Glutamatergic neuron (in vitro differentiated cells): ENCODE results near the gene FBXL20. TPM values are rescaled to one million over a fixed set of nuclear protein-coding genes. Genes with fewer than 3 reads are reported as not detected.

Experiments
- DNase-seq: peaks from one replicate; pipeline ENCODE4 v3.0.0; 2022
- H3K27ac Mint-ChIP-seq: one replicate; pipeline ENCODE4 v1.8.0; 2020; ENCODE audit warnings: mild to moderate bottlenecking, mixed read lengths, inconsistent platforms; ENCODE audit not compliant: unreplicated experiment
- H3K27me3 Mint-ChIP-seq: one replicate; pipeline ENCODE4 v1.8.0; 2020; ENCODE audit warnings: mild to moderate bottlenecking, moderate library complexity, mixed read lengths, inconsistent platforms; ENCODE audit not compliant: unreplicated experiment
- H3K36me3 Mint-ChIP-seq: one replicate; pipeline ENCODE4 v1.8.0; 2020; ENCODE audit warnings: mild to moderate bottlenecking, mixed read lengths, inconsistent platforms; ENCODE audit not compliant: unreplicated experiment
- H3K4me1 Mint-ChIP-seq: one replicate; pipeline ENCODE4 v1.8.0; 2020; ENCODE audit warnings: mild to moderate bottlenecking, low read depth, mixed read lengths, inconsistent platforms; ENCODE audit not compliant: unreplicated experiment
- H3K4me3 Mint-ChIP-seq: one replicate; pipeline ENCODE4 v1.8.0; 2020; ENCODE audit warnings: mild to moderate bottlenecking, mixed read lengths, inconsistent platforms; ENCODE audit not compliant: unreplicated experiment
- H3K9me3 Mint-ChIP-seq: one replicate; pipeline ENCODE4 v1.8.0; 2020; ENCODE audit warnings: mild to moderate bottlenecking, moderate library complexity, mixed read lengths, inconsistent platforms; ENCODE audit not compliant: unreplicated experiment
- CTCF ChIP-seq: fragments of 200-600 bp; sonication (generic); IDR thresholded peaks from one replicate; pipeline ENCODE4 v1.5.0; 2021; ENCODE audit not compliant: partially characterized antibody, unreplicated experiment
- total RNA-seq: library from RNA; stranded (reverse); fragmentation: NEBNext Ultra II Directional; extraction: Animal tissue kit (Norgen Biotek cat#: 25700); gene quantifications from one replicate; pipeline ENCODE4 v1.2.1, GENCODE V29; 2021; ENCODE audit not compliant: unreplicated experiment

Gene FBXL20
- total RNA-seq, 1 donor from 2014 or later: 31.0 TPM

GRCh38 chr17:39227364-39227919, 174.0 kb downstream of the FBXL20 start:
- H3K27me3 Mint-ChIP-seq: peaks cover 13% of the 10 kb centered on the region

GRCh38 chr17:39225959-39226683, 175.3 kb downstream of the FBXL20 start:
- H3K36me3 Mint-ChIP-seq: no peaks in the 10 kb centered on the region
- H3K4me1 Mint-ChIP-seq: peaks cover 8% of the 10 kb centered on the region
- TF ChIP-seq CTCF: no peak
- H3K27me3 Mint-ChIP-seq: peaks cover 13% of the 10 kb centered on the region
- peak overlapping the region; percentile 4 for H3K27ac Mint-ChIP-seq
- peak; percentile 95 for DNase-seq
- peak overlapping the region; percentile 84 for H3K4me3 Mint-ChIP-seq
- H3K9me3 Mint-ChIP-seq: peaks cover 9% of the 10 kb centered on the region

More at GRCh38 chr17:39227364-39227919, 174.0 kb downstream of the FBXL20 start:
- no peak overlapping the region for H3K4me3 Mint-ChIP-seq
- no peak overlapping the region for H3K27ac Mint-ChIP-seq
- no peak for DNase-seq
- peaks cover 16% of the 10 kb centered on the region for H3K4me1 Mint-ChIP-seq
- no peak for TF ChIP-seq CTCF
- peaks cover 9% of the 10 kb centered on the region for H3K9me3 Mint-ChIP-seq
- no peaks in the 10 kb centered on the region for H3K36me3 Mint-ChIP-seq

GRCh38 chr17:39225308-39225958, 176.0 kb downstream of the FBXL20 start, which contains the start of gene STAC2:
Gene STAC2 (minus strand): TSS chr17:39225945. CDS start chr17:39225502, 443 bp downstream.
- peaks cover 9% of the 10 kb centered on the region for H3K9me3 Mint-ChIP-seq
- TF ChIP-seq CTCF: no peak
- peak within 1 kb of the TSS; percentile 88 for H3K4me3 Mint-ChIP-seq
- H3K4me1 Mint-ChIP-seq: peaks cover 8% of the 10 kb centered on the region
- no peak for DNase-seq
- H3K36me3 Mint-ChIP-seq: no peaks in the 10 kb centered on the region
- peak within 1 kb of the TSS; percentile 4 for H3K27ac Mint-ChIP-seq
- H3K27me3 Mint-ChIP-seq: peaks cover 13% of the 10 kb centered on the region

- Mint-ChIP-seq H3K27ac (no peak overlapping the region), H3K4me3 (peak overlapping the region; percentile 88), H3K4me1 (peaks cover 8% of the 10 kb centered on the region), H3K9me3 (peaks cover 9% of the 10 kb centered on the region), H3K36me3 (no peaks in the 10 kb centered on the region), H3K27me3 (peaks cover 13% of the 10 kb centered on the region)
- peak; percentile 46 for DNase-seq
- no peak for TF ChIP-seq CTCF
Measured at GRCh38 chr17:39224778-39225307, 176.6 kb downstream of the FBXL20 start.
